ENCODE measurements around the gene SKA2. TPM values are rescaled to one million over a fixed set of nuclear protein-coding genes. Genes with fewer than 3 reads are reported as not detected.
"Not testable (repeated sequence)": the region's sequence is repeated elsewhere in the genome, so short reads cannot be mapped to it uniquely, and the experiment has no call there.

SKA2 gene
- total and polyA plus RNA-seq, 4 donors: 10.5 to 29.6 (median 11.7) TPM

GRCh38 chr17:59180626-59181025 lies 25.6 kb upstream of the SKA2 start:
- Histone ChIP-seq H3K36me3 (ENCODE audit: control insufficient read depth in 4 of 4, insufficient read depth in 3 of 4, low read depth in 1 of 4, low read length in 3 of 4) (no peaks in the 10 kb centered on the region), H3K9ac (ENCODE audit: low read depth in 1 of 2, low read length in 2 of 2) (no peak overlapping the region), H3K4me1 (ENCODE audit: control insufficient read depth in 4 of 4, insufficient read depth in 4 of 4, low read length in 3 of 4) (no peaks in the 10 kb centered on the region), H3K9me3 (ENCODE audit: control insufficient read depth in 4 of 4, low read length in 3 of 4) (no peaks in the 10 kb centered on the region), H3K27ac (ENCODE audit: low read depth in 1 of 2, low read length in 2 of 2) (no peak overlapping the region), H3K27me3 (ENCODE audit: control insufficient read depth in 4 of 4, insufficient read depth in 4 of 4, low read length in 3 of 4) (no peaks in the 10 kb centered on the region), H3K4me3 (ENCODE audit: low read depth in 1 of 3, low read length in 3 of 3) (no peak overlapping the region)
- no peak for DNase-seq (ENCODE audit: low spot score)
- WGBS: 99% methylated on average over 9 of the region's 9 CpGs
- no peak for TF ChIP-seq GABPA (IDR thresholded peaks at IDR 0.05 in 1 of 2, conservative IDR thresholded peaks at IDR 0.05 in 1 of 2)
- no peak for TF ChIP-seq YY1 (IDR thresholded peaks at IDR 0.05)
- TF ChIP-seq CTCF (IDR thresholded peaks at IDR 0.05; ENCODE audit: low read depth, low read length, missing input control): no peak
- no peak for TF ChIP-seq FOXA2 (IDR thresholded peaks at IDR 0.05)
- no peak for TF ChIP-seq RAD21 (IDR thresholded peaks at IDR 0.05)
- TF ChIP-seq TAF1 (conservative IDR thresholded peaks at IDR 0.05): no peak
- TF ChIP-seq MAX (IDR thresholded peaks at IDR 0.05): no peak
- TF ChIP-seq FOXA1 (IDR thresholded peaks at IDR 0.05): no peak
- TF ChIP-seq ZBTB33 (IDR thresholded peaks at IDR 0.05): no peak
- no peak for TF ChIP-seq EGR1 (IDR thresholded peaks at IDR 0.05; ENCODE audit: low read depth in 2 of 2)
- no peak for TF ChIP-seq HNF4G (IDR thresholded peaks at IDR 0.05)
- no peak for TF ChIP-seq ATF3 (IDR thresholded peaks at IDR 0.05)

GRCh38 chr17:59179601-59180000 lies 24.6 kb upstream of the SKA2 start:
- H3K27me3 ChIP-seq (ENCODE audit: control insufficient read depth in 4 of 4, insufficient read depth in 4 of 4, low read length in 3 of 4); H3K27ac ChIP-seq (ENCODE audit: low read depth in 1 of 2, low read length in 2 of 2); H3K4me1 ChIP-seq (ENCODE audit: control insufficient read depth in 4 of 4, insufficient read depth in 4 of 4, low read length in 3 of 4); H3K36me3 ChIP-seq (ENCODE audit: control insufficient read depth in 4 of 4, insufficient read depth in 3 of 4, low read depth in 1 of 4, low read length in 3 of 4); H3K9ac ChIP-seq (ENCODE audit: low read depth in 1 of 2, low read length in 2 of 2); H3K9me3 ChIP-seq (ENCODE audit: control insufficient read depth in 4 of 4, low read length in 3 of 4); DNase-seq (ENCODE audit: low spot score); H3K4me3 ChIP-seq (ENCODE audit: low read depth in 1 of 3, low read length in 3 of 3): not testable (repeated sequence)
- 95% methylated on average over 11 of the region's 11 CpGs for WGBS

GRCh38 chr17:59178266-59178985 lies 23.4 kb upstream of the SKA2 start:
- Histone ChIP-seq H3K9me3 (ENCODE audit: control insufficient read depth in 4 of 4, low read length in 3 of 4) (no peaks in the 10 kb centered on the region), H3K27me3 (ENCODE audit: control insufficient read depth in 4 of 4, insufficient read depth in 4 of 4, low read length in 3 of 4) (no peaks in the 10 kb centered on the region), H3K4me1 (ENCODE audit: control insufficient read depth in 4 of 4, insufficient read depth in 4 of 4, low read length in 3 of 4) (no peaks in the 10 kb centered on the region), H3K9ac (ENCODE audit: low read depth in 1 of 2, low read length in 2 of 2) (no peak overlapping the region), H3K27ac (ENCODE audit: low read depth in 1 of 2, low read length in 2 of 2) (no peak overlapping the region), H3K4me3 (ENCODE audit: low read depth in 1 of 3, low read length in 3 of 3) (no peak overlapping the region), H3K36me3 (ENCODE audit: control insufficient read depth in 4 of 4, insufficient read depth in 3 of 4, low read depth in 1 of 4, low read length in 3 of 4) (no peaks in the 10 kb centered on the region)
- DNase-seq (ENCODE audit: low spot score): no peak
- WGBS: 87% methylated on average over 7 of the region's 7 CpGs
- no peak for TF ChIP-seq REST (IDR thresholded peaks at IDR 0.05)
- no peak for TF ChIP-seq HNF4G (IDR thresholded peaks at IDR 0.05)
- no peak for TF ChIP-seq RAD21 (IDR thresholded peaks at IDR 0.05)
- no peak for TF ChIP-seq YY1 (IDR thresholded peaks at IDR 0.05)
- no peak for TF ChIP-seq FOXA1 (IDR thresholded peaks at IDR 0.05)
- TF ChIP-seq ATF3 (IDR thresholded peaks at IDR 0.05): no peak
- TF ChIP-seq NR2F2 (IDR thresholded peaks at IDR 0.05): no peak
- no peak for TF ChIP-seq HNF4A (conservative IDR thresholded peaks at IDR 0.05)
- no peak for TF ChIP-seq GABPA (IDR thresholded peaks at IDR 0.05 in 1 of 2, conservative IDR thresholded peaks at IDR 0.05 in 1 of 2)
- no peak for TF ChIP-seq CTCF (IDR thresholded peaks at IDR 0.05; ENCODE audit: low read depth, low read length, missing input control)
- TF ChIP-seq RXRA (IDR thresholded peaks at IDR 0.05): no peak
- no peak for TF ChIP-seq TAF1 (conservative IDR thresholded peaks at IDR 0.05)

Data from liver (tissue), 9 donors.